B cell (primary cell): ENCODE results near the gene RUVBL1. TPM values are rescaled to one million over a fixed set of nuclear protein-coding genes. Genes with fewer than 3 reads are reported as not detected.

ENCODE experiments used
- ATAC-seq: fragments of 200-7000 bp; cut with Tn5 transposase; one replicate; pipeline ENCODE4 v1.10.0; 2021; ENCODE audit warnings: low read depth, mild to moderate bottlenecking, moderate number of reproducible peaks, moderate library complexity
- CTCF ChIA-PET: fragments of 350-600 bp; sonication (Branson Sonifier 250); formaldehyde crosslinking; loops from one replicate; lab custom pipeline; 2021; ENCODE audit warnings: antibody characterized with exemption, inconsistent platforms; lab: Charles Lee
- POLR2A ChIA-PET: fragments of 350-600 bp; sonication (Branson Sonifier 250); formaldehyde crosslinking; loops from one replicate; lab custom pipeline; 2021; ENCODE audit warnings: antibody characterized with exemption; lab: Charles Lee
- DNase-seq: peaks from one replicate; pipeline ENCODE4 v3.0.0; 2013
- H2AFZ ChIP-seq: 2 replicates; pipeline ENCODE4 v1.6.1; 2012; ENCODE audit warnings: mild to moderate bottlenecking, low read depth, low read length; ENCODE audit not compliant: insufficient read depth, poor library complexity, severe bottlenecking
- H3K27ac ChIP-seq, 2 donors: 1 replicate in 1 of 2; 2 replicates in 1 of 2; pipeline ENCODE4 v1.5.1; 2012 to 2013; ENCODE audit warnings: low read length in 2 of 2, mild to moderate bottlenecking in 2 of 2, moderate library complexity in 1 of 2
- H3K27me3 ChIP-seq, 4 experiments: fragments of 200-600 bp in 1 of 4; sonication (generic) in 1 of 4; replicated peaks in 1 of 4; 1 replicate in 2 of 4; 2 replicates in 2 of 4; pipeline versions ENCODE4 v1.6.1 to v1.7.0; 2013 to 2016; ENCODE audit warnings: low read length in 3 of 4, mild to moderate bottlenecking in 2 of 4, mixed read lengths in 1 of 4, moderate library complexity in 1 of 4; ENCODE audit not compliant: insufficient read depth in 4 of 4, control insufficient read depth in 3 of 4; ENCODE audit errors: control extremely low read depth in 1 of 4
- H3K36me3 ChIP-seq, 2 experiments: replicated peaks in 1 of 2; 1 replicate in 1 of 2; 2 replicates in 1 of 2; pipeline versions ENCODE4 v1.6.1 to v1.7.1; 2013; ENCODE audit warnings: low read length in 1 of 2; ENCODE audit not compliant: insufficient read depth in 2 of 2, control insufficient read depth in 1 of 2; ENCODE audit errors: control extremely low read depth in 1 of 2, extremely low read depth in 1 of 2
- H3K4me1 ChIP-seq, 2 donors: fragments of 200-600 bp in 1 of 2; sonication (generic) in 1 of 2; 1 replicate in 1 of 2; 2 replicates in 1 of 2; pipeline versions ENCODE4 v1.5.1 to v1.6.1; 2013 to 2017; ENCODE audit warnings: low read length in 2 of 2; ENCODE audit not compliant: control insufficient read depth in 2 of 2, insufficient read depth in 2 of 2
- H3K4me2 ChIP-seq: replicated peaks from 2 replicates; pipeline ENCODE3; 2012; ENCODE audit warnings: mild to moderate bottlenecking, low read depth, low read length; ENCODE audit not compliant: poor library complexity, severe bottlenecking
- H3K4me3 ChIP-seq, 5 experiments: fragments of 200-600 bp in 1 of 5; sonication (generic) in 1 of 5; 1 replicate in 3 of 5; 2 replicates in 2 of 5; pipeline versions ENCODE4 v1.5.1 to v1.7.0; 2011 to 2016; ENCODE audit warnings: low read length in 4 of 5, mild to moderate bottlenecking in 4 of 5, low read depth in 2 of 5, control low read depth in 1 of 5, moderate library complexity in 1 of 5; ENCODE audit not compliant: insufficient read depth in 1 of 5; ENCODE audit errors: control extremely low read depth in 1 of 5, extremely low read depth in 1 of 5
- H3K79me2 ChIP-seq: fragments of 200-600 bp; sonication (generic); one replicate; pipeline ENCODE4 v1.6.0; 2016; ENCODE audit warnings: low read length; ENCODE audit not compliant: control insufficient read depth, insufficient read depth
- H3K9ac ChIP-seq: fragments of 200-600 bp; sonication (generic); 2 replicates; pipeline ENCODE4 v1.6.1; 2017; ENCODE audit warnings: mild to moderate bottlenecking, low read length, moderate library complexity
- H3K9me3 ChIP-seq, 3 donors: one replicate each; pipeline versions ENCODE4 v1.6.1 to v1.7.1; 2013; ENCODE audit warnings: low read length in 2 of 3; ENCODE audit not compliant: control insufficient read depth in 2 of 3, insufficient read depth in 1 of 3; ENCODE audit errors: control extremely low read depth in 1 of 3
- H4K20me1 ChIP-seq: 2 replicates; pipeline ENCODE4 v1.6.0; 2012; ENCODE audit warnings: mild to moderate bottlenecking, low read length; ENCODE audit not compliant: insufficient read depth, control insufficient read depth, poor library complexity, severe bottlenecking
- H3K27ac Mint-ChIP-seq: one replicate; pipeline ENCODE4 v1.8.0; 2021; ENCODE audit warnings: mixed read lengths
- H3K27me3 Mint-ChIP-seq: one replicate; pipeline ENCODE4 v1.8.0; 2021; ENCODE audit warnings: mixed read lengths
- H3K4me1 Mint-ChIP-seq: one replicate; pipeline ENCODE4 v1.8.0; 2021; ENCODE audit warnings: mixed read lengths
- H3K4me3 Mint-ChIP-seq: one replicate; pipeline ENCODE4 v1.8.0; 2021; ENCODE audit warnings: mixed read lengths
- H3K9me3 Mint-ChIP-seq: one replicate; pipeline ENCODE4 v1.8.0; 2022; ENCODE audit warnings: mixed read lengths; ENCODE audit not compliant: insufficient read depth
- EZH2 ChIP-seq: IDR thresholded peaks from 2 replicates; pipeline ENCODE4 v1.6.1; 2012; ENCODE audit warnings: borderline replicate concordance, low read depth, mild to moderate bottlenecking, moderate library complexity, low read length; ENCODE audit not compliant: insufficient read depth, poor library complexity, severe bottlenecking
- WGBS: methylation state at CpG from one replicate; pipeline ENCODE4 v1.1.5; 2013; ENCODE audit warnings: missing lambda C conversion rate; ENCODE audit not compliant: insufficient coverage; 5-methylcytosine and 5-hydroxymethylcytosine counted together
- intact Hi-C: fragments of 100-400 bp; cut with micrococcal nuclease; formaldehyde crosslinking; loops from one replicate; pipeline ENCODE4 v1.10.0; 2022
- polyA plus RNA-seq: library from polyadenylated mRNA; depleted of rRNA; stranded (reverse); fragments of >200 nt; gene quantifications from 2 replicates; pipeline ENCODE4 v1.2.3, GENCODE V29; 2012
- total RNA-seq, 2 donors: library from RNA; stranded (reverse); fragments of 120-200 nt in 1 of 2; gene quantifications; 1 replicate in 1 of 2; 2 replicates in 1 of 2; pipeline versions ENCODE4 v1.2.3 to v1.2.4, GENCODE V29; 2013 to 2022
- TF ChIP-seq, protein P1 (sequence below): fragments of 200-600 bp; IDR thresholded peaks from one replicate; pipeline ENCODE4 v1.8.0; 2022; ENCODE audit warnings: antibody characterized with exemption, mild to moderate bottlenecking

RUVBL1 gene
- total and polyA plus RNA-seq, 2 donors (not counting 1 experiment from before 2014, with no cell fraction given), result 20.4 to 20.5 TPM

DNA sequence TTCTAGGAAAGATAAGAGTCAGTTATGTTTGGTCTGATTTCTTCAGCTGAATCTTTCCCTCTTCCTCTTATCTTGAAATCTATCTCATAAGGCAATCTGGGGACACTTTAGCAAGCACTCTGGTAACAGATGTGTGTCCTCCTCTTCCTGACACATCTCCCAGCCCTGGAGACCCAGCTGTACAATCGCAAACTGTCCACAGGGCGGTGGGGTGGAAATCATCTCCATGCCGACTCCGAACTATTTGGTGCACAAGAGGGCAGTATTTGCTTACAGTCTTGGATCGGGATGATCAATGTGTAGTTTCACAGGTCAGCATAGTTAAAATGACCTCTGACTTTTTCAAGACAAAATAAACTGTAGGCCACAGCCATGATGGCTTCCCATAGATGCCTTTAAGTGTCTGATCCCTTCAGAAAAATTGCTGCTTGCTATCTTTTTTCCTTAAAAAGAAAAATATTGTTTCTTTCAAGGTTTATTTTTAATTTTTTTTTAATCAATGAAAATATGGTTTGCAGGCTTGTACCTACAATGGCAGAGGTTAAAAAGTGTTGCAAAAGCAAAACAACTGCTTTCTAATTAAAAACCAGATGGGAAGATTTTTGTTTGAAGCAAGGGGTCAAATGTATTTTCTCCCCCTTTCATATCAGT lies 47.4 kb upstream of the RUVBL1 start:
- DNase-seq, result no peak
- Mint-ChIP-seq H3K27me3 (no peaks in the 10 kb centered on the region), H3K4me1 (peaks cover 27% of the 10 kb centered on the region), H3K9me3 (no peaks in the 10 kb centered on the region), H3K4me3 (no peak overlapping the region), H3K27ac (no peak overlapping the region)
- H3K4me3 ChIP-seq, result no peak overlapping the region
- H3K4me1 ChIP-seq, result peaks cover 4 to 5% of the 10 kb centered on the region in 2 donors
- TF ChIP-seq EZH2, result no peak
- 86% methylated on average over 5 of the region's 5 CpGs for WGBS
- H3K27me3 ChIP-seq, result no peaks in the 10 kb centered on the region
- no peak for ATAC-seq
- no peak overlapping the region for H3K9ac ChIP-seq
- peaks cover 68% of the 10 kb centered on the region for H3K79me2 ChIP-seq
- CTCF ChIA-PET, result interaction anchor here (0.7 kb wide), 1 partner anchor 981 kb away, joined by 5 read pairs; no protein-coding TSS in a partner anchor
- H3K4me2 ChIP-seq, result no peak overlapping the region
- H2AFZ ChIP-seq, result no peak overlapping the region
- peaks cover 31% of the 10 kb centered on the region for H4K20me1 ChIP-seq
- no peak overlapping the region for H3K27ac ChIP-seq
- H3K36me3 ChIP-seq, result peaks cover 0 to 2% of the 10 kb centered on the region in 2 experiments
- H3K9me3 ChIP-seq, result no peaks in the 10 kb centered on the region
- intact Hi-C loops, result no loop called here
- POLR2A ChIA-PET, result no interaction called here

DNA sequence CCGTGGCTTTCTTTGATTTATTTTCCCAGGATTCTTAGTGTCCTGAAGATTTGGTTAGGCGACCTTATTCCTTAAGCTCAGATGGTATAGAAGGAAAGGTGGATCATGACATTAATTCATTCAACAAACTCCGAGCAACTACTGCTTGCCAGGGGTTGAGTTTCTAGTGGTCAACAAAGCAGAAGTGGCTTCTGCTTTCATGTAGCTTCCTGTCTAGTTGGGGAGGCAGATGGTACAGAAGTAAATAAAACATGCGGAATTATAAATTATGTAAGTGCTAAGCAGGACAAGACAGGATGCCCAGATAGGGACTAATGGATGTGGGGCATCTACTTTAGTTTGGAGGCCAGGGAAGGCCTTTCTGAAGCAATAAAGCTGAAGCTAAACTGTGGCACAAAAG lies 45.2 kb upstream of the RUVBL1 start:
- Mint-ChIP-seq H3K9me3 (no peaks in the 10 kb centered on the region), H3K27me3 (no peaks in the 10 kb centered on the region), H3K4me1 (peaks cover 15% of the 10 kb centered on the region), H3K4me3 (no peak overlapping the region), H3K27ac (no peak overlapping the region)
- no peak overlapping the region for H3K4me3 ChIP-seq
- H3K4me1 ChIP-seq, result no peaks in the 10 kb centered on the region
- DNase-seq, result no peak
- H4K20me1 ChIP-seq, result peaks cover 43% of the 10 kb centered on the region
- no peaks in the 10 kb centered on the region for H3K27me3 ChIP-seq
- intact Hi-C loops, result no loop called here
- WGBS, result 87% methylated on average over 1 of the region's 4 CpGs
- H3K9me3 ChIP-seq, result no peaks in the 10 kb centered on the region
- no peak overlapping the region for H2AFZ ChIP-seq
- CTCF ChIA-PET, result no interaction called here
- H3K79me2 ChIP-seq, result peaks cover 78% of the 10 kb centered on the region
- H3K9ac ChIP-seq, result no peak overlapping the region
- TF ChIP-seq, protein P1, sequence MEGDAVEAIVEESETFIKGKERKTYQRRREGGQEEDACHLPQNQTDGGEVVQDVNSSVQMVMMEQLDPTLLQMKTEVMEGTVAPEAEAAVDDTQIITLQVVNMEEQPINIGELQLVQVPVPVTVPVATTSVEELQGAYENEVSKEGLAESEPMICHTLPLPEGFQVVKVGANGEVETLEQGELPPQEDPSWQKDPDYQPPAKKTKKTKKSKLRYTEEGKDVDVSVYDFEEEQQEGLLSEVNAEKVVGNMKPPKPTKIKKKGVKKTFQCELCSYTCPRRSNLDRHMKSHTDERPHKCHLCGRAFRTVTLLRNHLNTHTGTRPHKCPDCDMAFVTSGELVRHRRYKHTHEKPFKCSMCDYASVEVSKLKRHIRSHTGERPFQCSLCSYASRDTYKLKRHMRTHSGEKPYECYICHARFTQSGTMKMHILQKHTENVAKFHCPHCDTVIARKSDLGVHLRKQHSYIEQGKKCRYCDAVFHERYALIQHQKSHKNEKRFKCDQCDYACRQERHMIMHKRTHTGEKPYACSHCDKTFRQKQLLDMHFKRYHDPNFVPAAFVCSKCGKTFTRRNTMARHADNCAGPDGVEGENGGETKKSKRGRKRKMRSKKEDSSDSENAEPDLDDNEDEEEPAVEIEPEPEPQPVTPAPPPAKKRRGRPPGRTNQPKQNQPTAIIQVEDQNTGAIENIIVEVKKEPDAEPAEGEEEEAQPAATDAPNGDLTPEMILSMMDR, result no peak
- TF ChIP-seq EZH2, result no peak
- H3K36me3 ChIP-seq, result peaks cover 0 to 2% of the 10 kb centered on the region in 2 experiments
- H3K27ac ChIP-seq, result no peak overlapping the region
- ATAC-seq, result no peak
- no peak overlapping the region for H3K4me2 ChIP-seq
- POLR2A ChIA-PET, result no interaction called here
